GM21717 (cell line): ENCODE results near the gene LYPD3.
"Not testable (repeated sequence)": the region's sequence is repeated elsewhere in the genome, so short reads cannot be mapped to it uniquely, and the experiment has no call there.

Experiments used
- ATAC-seq: cut with Tn5 transposase; IDR thresholded peaks from one replicate; pipeline ENCODE4 v1.9.1; 2021; ENCODE audit warnings: mild to moderate bottlenecking, moderate library complexity; ENCODE audit not compliant: unreplicated experiment

The LYPD3 gene

GRCh38 chr19:43437284-43437683, 28.1 kb downstream of the LYPD3 start:
- ATAC-seq: not testable (repeated sequence)

- no peak for ATAC-seq
Observed at GRCh38 chr19:43435775-43436174, 29.6 kb downstream of the LYPD3 start.

GRCh38 chr19:43433689-43434088, 31.7 kb downstream of the LYPD3 start:
- no peak for ATAC-seq

- no peak for ATAC-seq
Observed at GRCh38 chr19:43433358-43433673, 32.1 kb downstream of the LYPD3 start.

- no peak for ATAC-seq
Observed at GRCh38 chr19:43430976-43431375, 34.4 kb downstream of the LYPD3 start.

- ATAC-seq: no peak
Observed at GRCh38 chr19:43430142-43430710, 35.2 kb downstream of the LYPD3 start.

- no peak for ATAC-seq
Observed at GRCh38 chr19:43429395-43429794, 36.0 kb downstream of the LYPD3 start.

- no peak for ATAC-seq
Observed at GRCh38 chr19:43425567-43426392, 39.6 kb downstream of the LYPD3 start.

- no peak for ATAC-seq
Observed at GRCh38 chr19:43423779-43424178, 41.6 kb downstream of the LYPD3 start.

- no peak for ATAC-seq
Observed at GRCh38 chr19:43422689-43423066, 42.7 kb downstream of the LYPD3 start.

GRCh38 chr19:43422000-43422688, 43.3 kb downstream of the LYPD3 start:
- no peak for ATAC-seq

- ATAC-seq: no peak
Observed at GRCh38 chr19:43420954-43421353, 44.5 kb downstream of the LYPD3 start.

- ATAC-seq: no peak
Observed at GRCh38 chr19:43416951-43417623, 48.3 kb downstream of the LYPD3 start.

- no peak for ATAC-seq
Observed at GRCh38 chr19:43414554-43414953, 50.9 kb downstream of the LYPD3 start, which contains the start of gene TEX101. Gene TEX101, plus strand, starts transcription at chr19:43414890. Its CDS starts 1,030 bp downstream, at chr19:43415920.

- no peak for ATAC-seq
Observed at GRCh38 chr19:43412441-43412840, 53.0 kb downstream of the LYPD3 start.
